Fibroblast of skin of scalp (primary cell): ENCODE results near the gene WDR73. TPM values are rescaled to one million over a fixed set of nuclear protein-coding genes. Genes with fewer than 3 reads are reported as not detected.
"Not testable (repeated sequence)": the region's sequence is repeated elsewhere in the genome, so short reads cannot be mapped to it uniquely, and the experiment has no call there.

ENCODE experiments used
- DNase-seq: peaks from one replicate; pipeline ENCODE4 v3.0.0-alpha.2; 2013
- polyA plus RNA-seq, 2 experiments: library from polyadenylated mRNA; unstranded; fragments of 120-200 nt; gene quantifications; one replicate each; pipeline ENCODE4 v1.2.1, GENCODE V29; 2013; ENCODE audit not compliant: insufficient read length in 2 of 2

Gene WDR73
- 16.7 TPM for polyA plus RNA-seq (2013, experiment 1 of 2; ENCODE audit: insufficient read length)
- 17.3 TPM for polyA plus RNA-seq (2013, experiment 2 of 2; ENCODE audit: insufficient read length)

DNA sequence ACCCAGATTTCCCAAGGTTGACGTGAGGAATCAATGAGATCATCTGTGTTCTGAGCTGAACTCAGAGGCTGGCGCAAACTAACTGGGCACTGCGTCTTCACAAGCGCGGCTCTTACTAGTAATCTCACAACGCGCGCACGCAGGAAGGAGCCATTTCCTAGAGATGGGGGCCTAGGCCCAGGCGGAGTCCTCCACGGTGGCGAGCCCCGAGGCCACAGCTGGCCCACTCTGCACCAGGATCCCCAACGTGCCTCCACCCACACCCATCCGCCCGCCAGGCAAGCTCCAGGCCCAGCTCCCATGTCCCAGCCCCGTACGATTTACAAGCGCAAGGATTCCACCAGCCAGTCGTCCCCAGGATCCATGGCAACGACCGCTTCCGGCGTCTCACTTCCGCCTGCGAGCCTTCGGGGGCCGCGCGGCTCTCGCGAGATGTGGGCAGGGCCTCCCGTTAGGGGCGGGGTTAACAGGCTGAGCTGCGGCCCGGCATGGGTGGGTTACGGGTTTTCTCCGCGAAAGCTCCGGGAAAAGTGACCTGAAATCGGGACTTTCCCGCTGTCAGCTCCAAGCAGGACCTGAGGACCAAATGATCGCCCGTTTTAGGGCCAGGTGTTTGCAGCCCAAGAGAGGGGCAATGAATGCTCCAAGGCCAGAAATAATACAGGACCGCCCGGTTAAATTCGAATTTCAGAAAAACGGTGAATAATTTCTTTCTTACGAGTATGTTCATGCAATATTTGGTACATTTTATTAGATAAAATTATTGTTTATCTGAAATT is at the start of gene WDR73:
WDR73 (minus strand) TSS at position 374 of the 779 bp plus-strand sequence; CDS start at position 365, 9 bp downstream.
- peak; percentile 95 for DNase-seq

DNA sequence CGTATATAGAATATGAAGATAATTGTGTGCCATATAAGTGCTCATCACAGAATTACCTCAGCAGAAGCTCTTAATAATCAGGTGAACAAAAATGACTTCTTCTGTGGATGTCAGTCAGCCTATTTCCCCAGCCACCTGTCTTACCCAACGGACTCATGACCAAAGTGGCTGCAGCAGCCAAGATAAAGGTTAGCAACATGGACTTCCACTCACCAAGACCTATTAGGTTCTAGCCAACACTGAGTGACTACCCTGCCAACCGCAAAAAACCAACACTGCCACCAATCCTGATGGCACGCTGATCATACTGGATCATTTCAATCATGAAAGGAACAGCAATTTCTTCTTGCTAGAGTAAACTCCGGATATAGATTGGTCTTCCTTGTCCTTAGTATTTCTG is 49.7 kb upstream of the WDR73 start:
- DNase-seq, result no peak

DNA sequence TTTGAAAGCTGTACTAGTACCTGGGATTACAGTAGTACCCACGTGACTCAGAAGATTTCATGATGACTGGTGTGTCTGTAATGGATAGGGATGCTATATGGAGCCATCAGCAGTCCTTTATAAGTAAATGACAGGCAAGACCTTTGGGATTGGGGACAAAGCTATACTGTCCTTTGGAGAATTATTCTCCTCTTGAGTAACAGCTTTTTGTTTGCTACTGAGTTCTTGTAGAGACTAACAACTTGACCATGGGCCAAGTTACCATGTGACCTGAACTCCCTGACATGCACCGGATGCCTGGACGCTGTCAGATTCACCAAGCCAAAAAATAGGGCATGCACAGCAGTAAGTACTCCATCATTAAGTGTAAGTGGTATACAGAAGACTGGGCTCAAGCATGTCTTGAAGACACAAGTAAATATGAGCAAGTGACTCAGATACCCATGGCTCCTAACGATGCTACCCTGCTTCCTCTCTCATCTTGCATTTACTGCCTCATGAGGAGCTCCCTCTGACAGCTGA is 48.9 kb upstream of the WDR73 start:
- DNase-seq, result no peak

DNA sequence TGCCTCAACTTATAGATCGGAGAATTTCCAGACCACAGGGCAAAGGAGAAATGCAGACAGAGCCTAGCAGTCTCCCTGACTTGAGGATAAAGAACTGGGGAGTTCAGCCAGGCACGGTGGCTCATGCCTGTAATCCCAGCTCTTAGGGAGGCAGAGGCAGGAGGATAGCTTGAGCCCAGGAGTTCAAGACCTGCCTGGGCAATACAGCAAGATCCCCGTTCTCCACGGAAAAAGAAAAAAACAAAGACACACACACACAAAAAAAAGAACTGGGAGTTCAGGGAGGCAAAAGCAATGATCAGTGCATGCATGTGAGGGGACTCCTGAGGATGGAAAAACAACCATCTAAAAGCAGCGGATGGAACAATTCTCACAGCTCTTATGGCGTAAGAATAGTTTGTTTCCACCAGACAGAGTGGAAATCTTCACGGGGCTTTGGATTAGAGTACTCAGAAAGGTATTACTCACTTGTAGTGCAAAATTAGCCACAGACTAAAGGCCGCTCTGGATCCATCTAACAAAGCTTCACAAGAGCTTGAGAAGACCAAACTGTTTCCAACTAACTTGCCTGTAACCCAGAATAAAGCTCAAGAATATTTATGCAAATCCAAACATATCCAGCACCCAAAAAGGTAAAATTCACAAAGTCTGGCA is 45.6 kb upstream of the WDR73 start:
- DNase-seq, result no peak

DNA sequence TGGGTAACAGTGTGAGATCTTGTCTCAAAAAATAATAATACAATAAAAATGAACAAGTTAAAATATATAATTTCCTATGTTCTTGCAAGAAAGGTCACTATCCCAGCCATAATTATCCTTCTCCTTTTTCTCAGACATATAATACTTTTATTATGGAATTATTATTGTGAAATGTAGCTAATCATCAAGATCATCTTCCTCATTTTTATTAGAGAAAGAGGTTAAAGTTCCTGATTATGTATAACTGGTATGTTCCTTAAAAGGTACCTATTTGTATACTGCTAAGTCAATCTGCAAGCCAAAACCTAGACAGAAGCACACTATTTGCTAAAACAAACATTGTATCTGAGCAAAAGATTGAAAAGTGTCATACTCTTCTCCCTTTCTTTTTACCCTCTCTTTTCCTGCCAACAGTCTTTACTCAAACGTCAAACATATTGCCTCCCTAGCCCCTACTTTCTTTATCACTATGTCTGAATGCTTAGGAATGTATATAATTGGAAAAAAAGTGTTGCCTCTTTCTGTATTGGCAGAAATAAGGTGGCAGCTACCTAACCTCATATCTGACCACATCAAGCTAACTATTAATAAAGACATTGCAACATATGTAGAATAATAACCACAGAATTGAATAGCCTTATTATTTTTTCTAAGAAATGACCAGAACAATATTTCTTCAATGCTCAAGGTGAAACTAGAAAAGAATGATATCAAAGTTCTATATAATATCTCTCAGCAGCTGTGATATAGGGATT is 43.3 kb upstream of the WDR73 start:
- no peak for DNase-seq

DNA sequence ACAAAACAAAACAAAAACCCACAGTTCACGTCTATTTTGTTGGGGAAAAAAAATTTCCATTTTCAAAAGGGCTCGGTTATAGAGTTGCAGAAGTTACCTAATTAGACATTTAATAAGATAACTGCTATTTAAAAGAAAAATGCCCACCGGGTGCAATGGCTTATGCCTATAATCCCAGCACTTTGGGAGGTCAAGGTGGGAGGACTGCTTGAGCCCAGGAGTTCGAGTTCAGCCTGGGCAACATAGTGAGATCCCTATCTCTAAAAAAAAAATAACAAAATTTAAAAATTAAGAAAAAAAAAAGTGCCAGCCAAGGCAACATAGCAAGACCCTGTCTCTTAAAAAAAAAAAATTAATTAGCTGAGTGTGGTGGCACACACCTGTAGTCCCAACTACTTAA is 42.7 kb upstream of the WDR73 start:
- no peak for DNase-seq

DNA sequence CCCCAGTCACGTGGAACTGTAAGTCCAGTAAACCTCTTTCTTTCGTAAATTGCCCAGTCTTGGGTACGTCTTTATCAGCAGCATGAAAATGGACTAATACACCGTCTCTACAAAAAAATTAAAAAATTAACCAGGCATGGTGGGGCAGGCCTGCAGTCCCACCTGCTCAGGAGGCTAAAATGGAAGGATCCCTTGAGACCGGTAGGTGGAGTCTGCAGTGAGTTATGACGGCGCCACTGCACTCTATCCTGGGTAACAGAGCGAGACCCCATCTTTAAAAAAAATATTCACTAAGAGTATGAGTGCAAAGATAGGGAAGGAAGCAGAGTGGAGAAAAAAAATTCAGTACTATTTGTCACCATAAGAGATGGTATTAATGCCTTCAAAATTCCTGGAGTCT is 36.3 kb upstream of the WDR73 start:
- DNase-seq, result no peak

DNA sequence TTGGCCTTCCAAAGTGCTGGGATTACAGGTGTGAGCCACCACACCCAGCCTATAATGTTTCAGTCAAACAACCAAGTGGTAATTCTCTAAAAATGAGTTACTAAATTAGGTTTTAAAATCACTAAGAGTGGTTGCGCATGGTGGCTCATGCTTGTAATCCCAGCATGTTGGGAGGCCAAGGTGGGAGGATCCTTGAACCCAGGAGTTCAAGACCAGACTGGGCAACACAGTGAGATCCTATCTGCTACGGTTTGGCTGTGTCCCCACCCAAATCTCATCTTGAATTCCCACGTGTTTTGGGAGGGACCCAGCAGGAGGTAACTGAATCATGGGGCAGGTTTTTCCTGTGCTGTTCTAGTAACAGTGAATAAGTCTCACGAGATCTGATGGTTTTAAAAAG is 35.8 kb upstream of the WDR73 start:
- DNase-seq, result no peak

DNA sequence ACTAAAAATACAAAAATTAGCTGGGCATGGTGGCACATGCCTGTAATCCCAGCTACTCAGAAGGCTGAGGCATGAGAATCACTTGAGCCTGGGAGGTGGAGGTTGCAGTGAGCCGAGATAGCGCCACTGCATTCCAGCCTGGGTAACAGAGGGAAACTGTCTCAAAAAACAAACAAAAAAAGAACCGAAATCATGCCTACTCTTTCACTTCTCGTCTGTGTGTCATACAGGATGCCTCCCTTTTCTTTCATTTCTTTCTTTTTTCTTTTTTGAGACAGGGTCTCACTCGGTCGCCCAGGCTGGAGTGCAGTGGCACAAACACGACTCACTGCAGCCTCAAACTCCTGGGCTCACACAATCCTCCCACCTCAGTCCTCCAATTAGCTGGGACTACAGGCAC is 32.4 kb upstream of the WDR73 start:
- DNase-seq, result not testable (repeated sequence)

DNA sequence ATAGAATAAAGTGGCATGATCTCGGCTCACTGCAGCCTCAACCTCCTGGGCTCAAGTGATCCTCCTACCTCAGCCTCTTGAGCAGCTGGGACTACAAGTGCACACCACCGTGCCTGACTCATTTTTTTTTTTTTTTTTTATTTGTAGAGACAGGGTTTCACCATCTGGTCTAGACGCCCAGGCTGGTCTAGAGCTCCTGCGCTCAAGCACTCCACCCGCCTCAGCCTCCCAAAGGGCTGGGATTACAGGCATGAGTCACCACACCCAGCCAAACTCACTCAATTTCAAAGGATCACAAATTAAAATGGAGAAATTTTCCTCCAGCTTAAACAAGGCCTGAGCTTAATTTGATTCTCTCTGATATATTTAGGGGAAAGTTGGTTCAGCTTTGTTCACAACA is 31.2 kb upstream of the WDR73 start:
- peak; percentile 88 for DNase-seq

DNA sequence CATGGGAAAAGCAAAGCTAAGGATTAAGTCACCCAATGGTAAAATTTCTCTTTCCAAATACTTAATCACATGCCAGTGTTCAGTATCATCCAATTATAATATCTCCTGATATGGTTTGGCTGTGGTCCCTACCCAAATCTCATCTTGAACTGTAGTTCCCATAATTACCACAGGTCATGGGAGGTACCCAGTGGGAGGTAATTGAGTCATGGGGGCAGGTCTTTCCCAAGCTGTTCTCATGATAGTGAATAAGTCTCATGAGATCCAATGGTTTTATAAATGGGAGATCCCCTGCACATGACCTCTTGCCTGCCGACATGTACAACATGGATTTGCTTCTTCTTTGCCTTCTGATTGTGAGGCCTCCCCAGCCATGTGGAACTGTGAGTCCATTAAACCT is 30.0 kb upstream of the WDR73 start:
- DNase-seq, result peak; percentile 45

DNA sequence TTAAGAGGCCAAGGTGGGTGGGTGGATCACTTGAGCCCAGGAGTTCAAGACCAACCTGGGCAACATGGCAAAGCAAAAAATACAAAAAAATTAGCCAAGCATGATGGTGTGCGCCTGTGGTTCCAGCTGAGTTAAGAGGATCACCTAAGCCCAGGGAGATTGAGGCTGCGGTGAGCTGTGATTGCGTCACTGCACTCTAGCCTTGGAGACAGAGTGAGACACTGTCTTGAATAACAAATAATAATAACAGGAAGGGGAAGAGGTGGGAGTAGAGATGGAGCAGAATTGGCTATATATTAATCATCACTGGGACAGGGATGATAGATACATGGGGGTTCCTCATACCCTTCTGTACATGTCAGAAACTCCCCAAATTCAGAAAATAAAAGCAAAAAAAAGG is 27.7 kb upstream of the WDR73 start:
- no peak for DNase-seq

DNA sequence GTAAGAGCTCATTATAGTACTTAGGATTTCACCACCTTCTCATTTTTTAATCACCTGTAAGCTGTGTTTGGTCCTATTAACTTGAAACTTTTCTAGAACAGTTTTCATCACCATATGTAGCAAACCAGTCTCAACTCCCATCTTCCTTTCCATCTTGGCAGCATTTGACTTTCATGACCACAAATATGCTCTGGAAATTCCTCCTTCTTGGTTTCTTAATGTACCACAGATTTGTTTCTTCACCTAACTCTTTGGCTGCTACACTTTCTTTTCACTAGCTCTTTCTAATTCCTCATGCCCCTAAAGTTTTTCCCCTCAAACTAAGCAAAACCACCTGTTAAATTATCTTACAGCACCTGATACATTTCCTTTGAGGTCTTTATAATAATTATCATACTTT is 17.1 kb upstream of the WDR73 start:
- DNase-seq, result peak; percentile 87

DNA sequence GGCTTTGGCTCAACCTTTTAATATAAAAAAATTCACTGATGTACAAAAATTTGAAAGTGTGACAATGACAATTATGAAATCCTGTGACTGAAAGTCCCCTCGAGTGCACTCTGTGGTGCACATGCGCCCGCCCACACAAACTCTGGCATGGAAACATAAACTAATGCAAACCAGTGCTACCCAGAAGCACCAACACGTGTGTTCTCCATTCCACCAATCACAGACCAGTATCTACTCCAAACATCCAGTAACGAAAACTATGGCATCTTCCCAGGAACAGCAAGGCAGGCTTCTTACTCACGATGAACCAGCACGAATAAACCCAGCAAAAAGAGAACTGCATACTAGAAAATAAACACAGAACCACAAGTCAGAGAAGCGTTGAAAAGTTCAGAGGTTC is 15.6 kb upstream of the WDR73 start:
- DNase-seq, result peak; percentile 84

DNA sequence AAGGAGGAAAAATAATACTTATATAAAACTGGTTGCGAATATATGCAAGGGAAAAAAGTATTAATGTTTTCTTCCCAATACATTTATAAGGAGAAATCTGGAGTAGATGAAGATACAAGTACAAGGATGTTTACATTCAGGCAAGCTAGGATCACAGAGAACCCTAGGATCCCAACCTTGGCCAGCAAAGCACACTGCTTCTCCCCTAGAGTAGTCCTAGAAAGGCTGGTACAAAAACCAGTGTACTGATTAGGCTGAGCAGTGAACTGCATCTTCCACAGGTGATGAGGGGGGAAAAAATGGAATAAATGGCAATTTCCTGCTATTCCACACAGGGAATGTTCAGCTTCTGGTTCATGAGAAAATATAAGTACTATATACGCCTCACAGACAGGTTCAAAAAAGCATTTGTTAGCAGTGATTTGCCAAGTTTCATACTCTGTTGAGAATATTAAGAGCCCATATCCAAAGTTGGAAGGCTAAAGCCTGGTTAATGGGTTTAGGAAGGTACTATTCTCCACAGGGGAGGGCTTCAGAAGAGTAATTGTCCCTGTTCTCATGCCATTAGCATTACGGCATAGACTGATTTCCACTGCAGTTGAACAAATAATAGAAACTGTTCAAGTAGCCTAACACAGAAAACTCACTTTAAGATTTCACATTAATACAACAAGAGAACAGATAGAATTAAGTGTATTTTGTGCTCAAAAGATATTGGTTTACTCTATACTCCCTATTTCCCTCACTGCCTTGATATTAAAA is 14.3 kb upstream of the WDR73 start:
- no peak for DNase-seq

DNA sequence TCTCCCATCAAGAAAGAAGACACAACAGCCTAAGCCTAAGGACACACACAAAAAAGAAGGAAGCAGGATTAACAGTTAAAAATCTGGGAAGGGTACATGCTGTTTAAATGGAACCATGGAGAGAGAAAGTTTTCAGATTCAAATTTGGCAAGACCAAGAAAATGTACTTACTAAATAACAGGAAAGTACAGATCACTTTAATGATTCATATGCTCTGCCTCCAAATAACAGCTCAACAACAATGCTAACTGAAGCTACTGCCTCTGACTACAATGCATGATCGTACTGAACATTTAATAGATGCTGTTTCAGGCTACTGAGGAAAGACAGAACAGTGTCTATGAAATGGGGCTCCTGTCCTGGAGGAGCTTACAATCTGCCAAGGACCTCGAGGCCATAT is 12.3 kb upstream of the WDR73 start:
- DNase-seq, result no peak

DNA sequence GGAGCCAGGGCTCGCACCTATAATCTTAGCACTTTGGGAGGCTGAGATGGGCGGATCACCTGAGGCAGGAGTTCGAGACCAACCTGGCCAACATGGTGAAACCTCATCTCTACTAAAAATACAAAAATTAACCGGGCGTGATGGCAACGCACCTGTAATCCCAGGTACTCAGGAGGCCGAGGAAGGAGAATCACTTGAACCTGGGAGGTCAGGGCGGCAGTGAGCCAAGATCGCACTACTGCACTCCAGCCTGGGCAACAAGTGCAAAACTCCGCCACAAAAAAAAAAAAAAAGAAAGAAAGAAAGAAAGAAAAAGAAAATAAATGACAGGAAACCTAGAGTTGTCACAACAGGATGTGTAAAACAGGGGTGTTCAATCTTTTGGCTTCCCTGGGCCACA is 6.9 kb upstream of the WDR73 start:
- DNase-seq, result no peak

DNA sequence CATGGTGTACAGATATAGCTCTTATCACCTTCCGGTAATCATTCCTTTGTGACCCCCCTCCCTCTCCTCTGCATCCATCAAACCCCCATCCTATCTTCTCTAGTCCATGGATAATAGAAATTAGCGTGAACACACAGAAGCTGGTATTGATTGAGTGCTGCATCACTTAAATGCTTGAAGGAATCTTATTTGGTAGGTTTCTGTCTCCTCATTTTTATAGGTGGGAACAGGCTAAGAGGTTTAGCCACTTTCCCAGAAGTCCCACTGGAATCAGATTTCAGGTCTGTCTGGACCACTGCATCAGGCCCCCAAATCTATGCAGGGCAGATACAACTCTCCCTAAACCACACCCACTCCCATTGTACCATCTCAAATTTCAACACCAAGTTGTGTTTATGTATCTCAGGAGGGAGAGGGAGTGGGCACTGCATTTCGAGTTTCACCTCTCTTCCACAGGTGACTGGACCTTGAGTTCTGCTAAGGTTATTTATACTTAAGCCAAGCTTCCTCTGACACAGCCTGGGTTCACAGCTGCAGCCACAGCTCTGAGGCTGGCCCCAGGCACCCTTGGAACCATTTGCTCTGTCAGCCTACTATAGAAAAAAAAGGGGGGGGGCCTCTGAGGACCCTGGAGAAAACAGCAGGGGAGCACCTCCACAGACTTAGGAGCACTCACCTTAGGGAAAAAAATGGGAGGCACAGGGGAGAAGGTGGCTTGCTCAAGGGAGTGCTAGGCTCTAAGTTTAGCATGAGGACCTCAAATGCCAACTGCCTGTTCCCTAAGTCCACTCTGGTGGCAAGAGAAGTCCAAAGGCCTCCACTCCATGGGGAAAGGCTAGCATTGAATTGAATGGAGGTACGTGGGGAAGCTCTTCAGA is 6.1 kb upstream of the WDR73 start:
- no peak for DNase-seq

DNA sequence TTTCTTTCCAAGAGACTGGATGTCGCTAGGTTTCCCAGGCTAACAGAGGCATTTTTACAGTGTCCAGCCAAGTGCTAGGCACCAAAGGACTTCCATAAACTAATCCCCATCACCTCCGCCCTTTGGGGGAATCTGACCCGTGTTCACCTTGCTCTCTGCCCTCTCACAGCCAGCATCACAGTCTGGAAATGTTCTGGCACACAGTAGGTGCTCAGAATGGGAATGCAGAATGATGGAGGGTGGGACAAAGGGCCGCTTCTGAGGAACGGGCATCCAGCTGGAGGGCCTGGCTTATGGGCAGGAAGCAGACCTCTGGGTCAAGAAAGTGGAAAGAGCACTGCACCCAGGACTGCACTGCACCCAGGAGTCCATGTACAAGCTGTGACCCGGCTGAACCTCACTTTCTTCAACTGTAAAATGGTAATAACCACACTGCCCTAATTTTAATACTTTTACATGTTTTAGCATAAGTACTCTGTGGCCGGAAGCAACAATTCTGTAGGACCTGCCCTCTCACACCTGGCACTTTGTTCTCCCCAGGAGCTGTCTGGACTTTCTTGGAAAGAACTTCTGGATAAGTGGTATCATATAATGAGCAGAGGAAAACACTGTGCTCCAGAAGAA is 4.8 kb upstream of the WDR73 start:
- DNase-seq, result no peak

DNA sequence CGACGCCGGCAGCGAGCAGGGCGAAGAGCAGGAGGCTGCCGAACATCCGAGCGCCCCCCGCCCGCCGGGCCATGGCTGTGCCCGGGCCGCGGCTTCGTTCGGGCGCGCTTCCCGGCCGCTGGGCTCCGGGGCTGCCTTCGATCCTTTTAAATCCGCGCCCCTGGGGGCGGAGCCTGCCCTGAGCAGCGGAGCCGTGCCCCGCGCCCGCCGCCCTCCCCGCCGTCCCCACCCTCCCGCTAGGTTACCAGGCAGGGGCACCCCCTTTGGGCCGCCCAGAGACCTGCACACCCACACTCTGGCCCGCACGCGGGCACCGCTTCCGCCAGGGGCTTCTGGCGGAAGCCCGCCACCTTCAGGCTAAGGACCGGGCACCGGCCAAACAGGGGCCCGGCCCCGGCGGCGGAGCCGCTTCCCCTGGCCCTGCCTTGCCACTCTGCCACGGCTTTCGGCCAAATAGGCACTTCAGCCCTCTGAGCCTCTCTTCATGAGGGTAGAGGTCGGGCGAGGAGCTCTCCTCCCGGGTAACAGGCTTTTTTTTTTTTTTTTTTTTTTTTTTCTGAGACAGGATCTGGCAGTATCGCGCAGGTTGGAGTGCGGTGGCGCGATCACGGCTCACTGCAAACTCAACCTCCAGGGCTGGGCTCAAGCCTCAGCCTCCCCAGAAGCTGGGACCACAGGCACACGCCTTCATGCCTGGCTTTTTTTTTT is 4.2 kb upstream of the WDR73 start, which contains the start of gene NMB:
NMB (minus strand) TSS at position 120 of the 708 bp plus-strand sequence; CDS start at position 73, 47 bp downstream.
- peak; percentile 84 for DNase-seq
